Fibroblast of gingiva (primary cell): Measurements from ENCODE around the gene CAPN7.
A peak's percentile ranks its signal among the peaks of the same experiment; 100 is the strongest.

Experiments
- DNase-seq: peaks from one replicate; pipeline ENCODE4 v3.0.0-alpha.2; 2011; ENCODE audit warnings: low read depth

CAPN7 gene

DNA sequence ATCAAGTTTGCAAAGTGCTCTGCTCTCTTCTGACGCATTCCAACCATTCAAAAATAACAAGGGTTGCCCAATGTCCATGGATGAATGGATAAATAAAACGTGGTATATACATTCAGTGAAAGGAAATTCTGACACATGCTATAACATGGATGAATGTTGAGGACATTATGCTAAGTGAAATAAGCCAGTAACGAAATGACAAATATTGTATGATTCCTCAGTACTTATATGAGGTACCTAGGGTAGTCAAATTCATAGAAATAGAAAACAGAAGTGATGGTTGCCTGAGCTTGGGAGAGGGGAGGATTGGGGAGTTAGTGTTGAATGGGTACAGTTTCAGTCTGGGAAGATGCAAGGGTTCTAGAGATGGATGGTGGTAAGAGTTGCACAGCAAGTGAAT, 92.5 kb downstream of the CAPN7 start:
- no peak for DNase-seq

DNA sequence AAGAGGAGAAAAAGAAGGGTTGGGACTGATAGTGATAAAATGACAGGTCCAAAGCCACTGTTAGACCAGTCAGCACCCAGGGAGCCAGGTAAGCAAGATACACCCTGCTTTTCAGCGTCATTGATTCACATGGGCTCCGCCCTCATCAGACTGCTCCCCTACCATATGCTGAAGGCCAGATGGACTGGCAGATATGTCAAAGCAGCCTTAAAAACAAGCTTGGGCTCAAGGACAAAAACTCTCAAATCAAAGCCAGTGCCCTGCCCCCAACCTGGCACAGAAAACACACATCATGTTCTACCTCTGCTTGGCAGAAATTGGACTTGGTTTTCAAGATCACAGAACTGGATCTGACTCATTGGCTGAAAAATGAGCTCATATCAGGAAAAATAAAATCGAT, 93.0 kb downstream of the CAPN7 start:
- DNase-seq: no peak

DNA sequence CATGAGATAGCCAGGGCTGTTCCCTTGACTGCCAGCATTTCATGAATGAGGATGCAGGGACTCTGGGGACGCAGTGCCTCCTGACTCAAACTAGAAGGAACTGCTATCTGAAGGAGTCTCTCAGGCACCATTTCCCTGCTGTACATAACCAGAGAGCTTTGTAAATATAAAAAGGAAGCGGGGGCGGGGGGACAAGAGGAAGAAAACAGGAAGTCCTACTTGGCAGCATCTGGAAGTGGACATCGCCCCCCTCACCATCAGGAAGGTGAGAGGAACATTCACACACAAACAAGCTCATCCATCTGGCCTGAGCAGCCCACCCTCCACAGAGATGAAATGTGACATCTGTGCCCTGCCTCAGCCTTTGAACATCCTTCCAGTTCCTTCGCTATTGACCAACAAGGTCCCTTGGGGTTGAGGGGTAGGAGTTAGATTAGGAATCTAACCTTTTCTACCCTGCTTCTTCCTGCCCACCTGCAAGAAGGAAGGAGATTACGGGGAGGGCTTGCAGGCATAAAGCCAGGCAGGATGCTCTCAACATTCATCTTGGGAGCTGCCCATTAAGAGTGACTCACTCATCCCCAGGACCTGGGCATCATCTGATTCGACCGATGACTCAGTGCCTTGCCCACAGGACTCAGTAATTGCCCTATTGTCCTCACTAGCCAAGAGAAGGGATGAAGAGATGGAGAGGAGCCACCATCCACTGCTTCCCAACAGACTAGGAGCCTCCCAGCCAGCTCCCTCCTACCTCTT, 94.5 kb downstream of the CAPN7 start:
- peak; percentile 62 for DNase-seq

DNA sequence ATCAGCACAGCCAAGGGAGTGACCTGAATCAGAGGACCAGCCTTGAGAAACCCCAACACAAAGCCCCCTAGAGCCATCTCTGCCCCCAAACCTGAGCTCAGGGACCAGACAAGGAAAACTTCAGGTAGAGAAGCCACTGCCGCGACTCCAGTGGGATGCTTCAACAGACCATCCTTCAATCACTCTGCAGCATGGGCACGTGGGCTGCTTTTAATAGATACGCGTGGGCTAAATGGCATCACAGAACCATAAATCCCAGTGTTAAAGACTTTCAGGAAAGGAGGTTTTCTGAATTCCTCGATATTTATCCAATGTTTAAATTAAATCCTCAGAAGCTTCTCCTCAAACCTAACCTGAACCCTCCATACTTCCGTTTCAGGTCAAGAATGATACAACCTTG, 95.7 kb downstream of the CAPN7 start:
- DNase-seq: no peak
